Endothelial cell of hepatic sinusoid (primary cell): ENCODE measurements around the gene OTUB1.
"Not testable (repeated sequence)": the region's sequence is repeated elsewhere in the genome, so short reads cannot be mapped to it uniquely, and the experiment has no call there.

Experiments
- in situ Hi-C: cut with HindIII; loops from 2 replicates; pipeline ENCODE4 v1.10.0; 2017; ENCODE audit warnings: low sequenced_read_pairs

The OTUB1 gene

GRCh38 chr11:64039012-64039665, 52.9 kb downstream of the OTUB1 start:
- in situ Hi-C loops, result no loop called here

DNA sequence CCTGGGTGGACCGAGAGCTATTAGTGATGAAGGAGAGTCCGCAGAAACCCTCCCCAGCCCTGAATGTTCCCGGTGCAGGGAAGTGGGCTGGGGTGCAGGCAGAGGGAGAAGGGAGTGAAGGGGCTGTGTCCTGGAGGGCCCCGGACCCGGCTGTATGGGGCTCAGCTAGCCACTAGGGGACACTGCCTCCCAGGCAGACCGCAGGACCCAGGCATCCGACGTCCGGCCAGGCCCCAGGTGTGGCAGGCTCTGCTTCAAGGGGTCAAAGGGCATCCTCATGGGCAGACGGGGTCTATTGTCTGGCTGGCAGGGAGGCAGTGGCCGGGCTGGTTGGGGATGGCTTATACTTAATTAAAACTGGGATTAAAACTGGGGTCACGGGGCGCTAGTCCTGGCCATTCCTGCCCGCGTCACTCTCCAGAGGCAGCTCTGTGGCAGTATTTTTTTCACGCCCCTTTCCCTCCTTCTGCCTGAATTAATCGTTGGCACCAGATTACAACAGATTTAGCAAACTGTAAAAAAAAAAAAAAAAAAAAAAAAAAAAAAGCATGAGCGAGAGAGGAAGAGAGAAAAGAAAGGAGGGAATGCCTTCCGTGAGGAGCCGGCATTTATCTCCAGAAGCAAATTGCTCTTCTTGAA, 54.6 kb downstream of the OTUB1 start:
- in situ Hi-C loops, result no loop called here

DNA sequence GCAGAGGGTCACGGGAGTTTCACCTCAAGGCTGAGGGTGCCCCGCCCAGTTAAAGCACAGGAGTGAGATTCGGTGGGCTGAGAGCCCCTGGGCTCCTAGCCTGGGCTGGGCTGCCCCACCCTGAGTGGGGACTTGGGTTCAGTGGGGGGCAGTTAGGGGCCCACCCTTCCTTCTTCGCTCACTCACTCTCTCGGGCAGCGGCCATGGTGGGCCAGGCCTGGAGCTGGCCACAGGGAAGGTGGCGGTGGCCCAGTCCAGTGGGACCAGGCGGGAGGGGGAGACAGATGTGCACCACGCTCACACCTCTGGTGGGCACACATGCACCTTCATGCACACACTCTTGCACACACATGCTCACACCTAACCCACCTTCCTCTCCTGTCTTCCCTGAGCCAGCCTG, 55.6 kb downstream of the OTUB1 start:
- in situ Hi-C loops, result no loop called here

DNA sequence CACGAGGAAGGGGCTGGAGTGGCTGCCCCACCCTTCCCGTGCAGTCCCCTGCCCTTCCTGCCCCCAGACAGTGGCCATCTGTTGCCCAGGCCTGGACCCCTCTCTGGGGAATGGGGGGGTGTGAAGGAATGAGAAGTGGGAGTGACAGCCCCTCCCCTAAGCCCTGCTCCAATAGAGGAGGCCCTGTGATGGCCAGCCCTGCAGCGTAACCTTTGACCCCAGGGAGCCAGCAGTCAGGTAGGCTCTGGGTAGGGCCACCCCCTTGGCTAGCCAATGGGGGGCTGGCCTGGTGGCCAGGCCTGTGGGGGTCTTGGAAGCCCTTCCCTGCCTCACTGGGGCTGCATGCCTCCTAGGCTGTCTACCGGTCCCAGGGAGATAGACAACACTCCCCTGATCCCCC, 56.1 kb downstream of the OTUB1 start:
- in situ Hi-C loops, result no loop called here

DNA sequence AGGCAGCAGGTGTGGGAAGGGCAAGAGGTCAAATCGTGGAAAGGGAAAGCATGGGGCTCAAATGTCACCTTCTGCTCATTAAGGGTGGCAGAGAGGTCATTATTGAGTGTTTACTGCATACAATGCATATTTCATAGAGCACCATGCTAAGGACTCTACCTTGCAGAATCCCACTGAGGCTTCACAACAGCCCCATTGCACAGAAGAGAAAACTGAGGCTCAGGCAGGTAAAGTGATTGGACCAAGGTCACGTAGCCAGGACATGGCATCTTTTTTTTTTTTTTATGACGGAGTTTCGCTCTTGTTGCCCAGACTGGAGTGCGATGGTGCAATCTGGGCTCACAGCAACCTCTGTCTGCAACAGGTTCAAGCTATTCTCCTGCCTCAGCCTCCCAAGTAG, 57.3 kb downstream of the OTUB1 start:
- in situ Hi-C loops, result no loop called here

- in situ Hi-C loops, result no loop called here
These were observed 58.6 kb downstream of the OTUB1 start for GRCh38 chr11:64044730-64045393.

GRCh38 chr11:64045700-64046099, 59.5 kb downstream of the OTUB1 start:
- in situ Hi-C loops, result no loop called here

DNA sequence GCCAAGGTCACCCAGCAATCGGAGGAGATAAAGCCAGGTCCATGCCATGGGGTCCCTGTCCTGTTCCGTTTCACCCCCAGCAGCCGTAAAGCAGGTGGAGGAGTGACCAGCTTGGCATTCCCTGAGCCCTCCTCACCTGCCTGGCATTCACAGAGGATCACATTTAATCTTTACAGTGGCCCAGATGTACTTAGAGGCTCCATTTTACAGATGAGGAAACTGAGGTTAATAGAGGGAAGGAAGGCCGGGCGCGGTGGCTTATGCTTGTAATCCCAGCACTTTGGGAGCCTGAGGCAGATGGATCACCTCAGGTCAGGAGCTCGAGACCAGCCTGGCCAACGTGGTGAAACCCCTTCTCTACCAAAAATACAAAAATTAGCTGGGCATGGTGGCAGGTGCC, 61.1 kb downstream of the OTUB1 start:
- in situ Hi-C loops, result not testable (repeated sequence)
